ENCODE results near the gene KPTN. TPM values are rescaled to one million over a fixed set of nuclear protein-coding genes. Genes with fewer than 3 reads are reported as not detected.
A peak's percentile ranks its signal among the peaks of the same experiment; 100 is the strongest.

Gene KPTN
- total RNA-seq, 1 donor from 2014 or later = 15.9 TPM

DNA sequence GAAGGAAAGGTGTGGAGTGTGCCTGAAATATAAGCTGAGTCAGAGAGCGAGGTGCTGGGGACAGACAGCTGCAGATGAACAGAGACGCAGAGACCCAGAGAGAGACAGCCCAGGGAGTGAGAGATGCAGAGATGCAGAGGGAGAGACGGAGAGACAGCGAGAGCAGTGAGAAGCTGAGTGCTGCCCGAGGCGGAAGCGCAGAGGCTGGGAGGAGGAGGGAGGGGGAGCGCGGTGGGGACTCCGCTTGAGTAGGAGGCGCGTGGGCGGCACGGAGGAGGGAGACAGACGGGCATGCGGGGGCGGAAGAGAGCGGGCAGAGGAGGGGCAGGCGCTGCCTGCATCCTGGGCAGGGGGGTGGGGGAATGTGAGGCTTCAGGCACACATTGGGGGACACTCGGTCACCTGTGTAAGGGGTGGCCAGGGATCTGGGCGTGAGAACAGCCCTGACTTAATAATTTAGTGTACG is 38.0 kb downstream of the KPTN start:
- H3K4me3 Mint-ChIP-seq (ENCODE audit: unreplicated experiment) = peak overlapping the region; percentile 54
- Histone ChIP-seq H4K20me1 (ENCODE audit: insufficient read depth, low read length) (no peaks in the 10 kb centered on the region), H2AFZ (ENCODE audit: low read depth, low read length) (no peak overlapping the region), H3K4me1 (ENCODE audit: insufficient read depth, low read length) (peaks cover 9% of the 10 kb centered on the region), H3K79me2 (ENCODE audit: insufficient read depth, low read length) (no peaks in the 10 kb centered on the region), H3K4me2 (ENCODE audit: low read length) (peak overlapping the region; percentile 67), H3K36me3 (ENCODE audit: insufficient read depth, low read length) (no peaks in the 10 kb centered on the region), H3K27me3 (ENCODE audit: insufficient read depth, low read length) (peaks cover 70% of the 10 kb centered on the region), H3K9ac (ENCODE audit: low read length) (no peak overlapping the region), H3K27ac (ENCODE audit: low read depth, low read length) (no peak overlapping the region), H3K9me3 (ENCODE audit: insufficient read depth, low read depth, low read length) (peaks cover 3% of the 10 kb centered on the region), H3K4me3 (ENCODE audit: insufficient read depth, low read depth, low read length) (no peak overlapping the region)
- TF ChIP-seq EZH2 (IDR thresholded peaks at IDR 0.05; ENCODE audit: insufficient read depth, low read length) (no peak), CTCF (IDR thresholded peaks at IDR 0.05; ENCODE audit: insufficient read depth, low read depth, low read length) (no peak)
- no peak overlapping the region for H3K27ac Mint-ChIP-seq (ENCODE audit: unreplicated experiment)
- DNase-seq (ENCODE audit: low read depth) (no peak), FAIRE-seq (no peak)
- H3K36me3 Mint-ChIP-seq (ENCODE audit: low read depth, unreplicated experiment) = peaks cover 6% of the 10 kb centered on the region
- H3K4me1 Mint-ChIP-seq (ENCODE audit: low read depth, unreplicated experiment) = peaks cover 8% of the 10 kb centered on the region
- peaks cover 4% of the 10 kb centered on the region for H3K9me3 Mint-ChIP-seq (ENCODE audit: unreplicated experiment)
- H3K27me3 Mint-ChIP-seq (ENCODE audit: low read depth, unreplicated experiment) = peaks cover 71% of the 10 kb centered on the region

GRCh38 chr19:47445527-47445926 is 38.5 kb downstream of the KPTN start:
- DNase-seq (ENCODE audit: low read depth) (no peak), FAIRE-seq (no peak)
- peaks cover 4% of the 10 kb centered on the region for H3K9me3 Mint-ChIP-seq (ENCODE audit: unreplicated experiment)
- Histone ChIP-seq H3K27me3 (ENCODE audit: insufficient read depth, low read length) (peaks cover 72% of the 10 kb centered on the region), H3K79me2 (ENCODE audit: insufficient read depth, low read length) (no peaks in the 10 kb centered on the region), H3K9ac (ENCODE audit: low read length) (no peak overlapping the region), H3K9me3 (ENCODE audit: insufficient read depth, low read depth, low read length) (peaks cover 3% of the 10 kb centered on the region), H2AFZ (ENCODE audit: low read depth, low read length) (no peak overlapping the region), H3K4me1 (ENCODE audit: insufficient read depth, low read length) (peaks cover 9% of the 10 kb centered on the region), H3K4me2 (ENCODE audit: low read length) (peak overlapping the region; percentile 67), H3K36me3 (ENCODE audit: insufficient read depth, low read length) (no peaks in the 10 kb centered on the region), H3K4me3 (ENCODE audit: insufficient read depth, low read depth, low read length) (no peak overlapping the region), H4K20me1 (ENCODE audit: insufficient read depth, low read length) (no peaks in the 10 kb centered on the region), H3K27ac (ENCODE audit: low read depth, low read length) (no peak overlapping the region)
- H3K27ac Mint-ChIP-seq (ENCODE audit: unreplicated experiment) = no peak overlapping the region
- H3K4me1 Mint-ChIP-seq (ENCODE audit: low read depth, unreplicated experiment) = peaks cover 8% of the 10 kb centered on the region
- H3K27me3 Mint-ChIP-seq (ENCODE audit: low read depth, unreplicated experiment) = peaks cover 70% of the 10 kb centered on the region
- H3K4me3 Mint-ChIP-seq (ENCODE audit: unreplicated experiment) = no peak overlapping the region
- peaks cover 6% of the 10 kb centered on the region for H3K36me3 Mint-ChIP-seq (ENCODE audit: low read depth, unreplicated experiment)
- no peak for TF ChIP-seq CTCF (IDR thresholded peaks at IDR 0.05; ENCODE audit: insufficient read depth, low read depth, low read length)
- no peak for TF ChIP-seq EZH2 (IDR thresholded peaks at IDR 0.05; ENCODE audit: insufficient read depth, low read length)

DNA sequence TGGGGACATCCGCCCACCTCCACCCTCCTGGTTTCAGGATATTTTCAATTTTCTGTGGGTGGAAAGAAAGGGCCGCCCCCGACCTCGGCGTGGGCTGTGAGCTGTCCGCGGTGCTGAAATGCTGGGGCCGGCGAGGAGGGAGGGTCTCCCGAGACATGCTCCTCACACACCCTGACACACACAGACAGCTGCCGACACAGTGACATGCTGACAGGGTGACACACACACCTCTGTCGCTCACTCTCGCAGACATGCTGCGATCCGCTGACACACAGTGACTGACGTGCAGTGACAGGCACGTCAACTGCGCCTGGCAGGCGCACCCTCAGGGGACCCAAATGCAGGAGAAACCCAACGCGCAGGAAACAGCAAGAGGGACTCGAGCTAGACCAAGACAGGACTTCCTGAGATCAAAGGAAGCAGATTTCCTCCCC is 39.6 kb downstream of the KPTN start:
- TF ChIP-seq CTCF (IDR thresholded peaks at IDR 0.05; ENCODE audit: insufficient read depth, low read depth, low read length) = no peak
- TF ChIP-seq EZH2 (IDR thresholded peaks at IDR 0.05; ENCODE audit: insufficient read depth, low read length) = peak; percentile 37
- Histone ChIP-seq H3K4me3 (ENCODE audit: insufficient read depth, low read depth, low read length) (no peak overlapping the region), H4K20me1 (ENCODE audit: insufficient read depth, low read length) (no peaks in the 10 kb centered on the region), H3K4me1 (ENCODE audit: insufficient read depth, low read length) (peaks cover 9% of the 10 kb centered on the region), H3K9ac (ENCODE audit: low read length) (no peak overlapping the region), H3K27ac (ENCODE audit: low read depth, low read length) (no peak overlapping the region), H3K4me2 (ENCODE audit: low read length) (no peak overlapping the region), H2AFZ (ENCODE audit: low read depth, low read length) (no peak overlapping the region), H3K36me3 (ENCODE audit: insufficient read depth, low read length) (no peaks in the 10 kb centered on the region), H3K79me2 (ENCODE audit: insufficient read depth, low read length) (no peaks in the 10 kb centered on the region), H3K27me3 (ENCODE audit: insufficient read depth, low read length) (peaks cover 64% of the 10 kb centered on the region), H3K9me3 (ENCODE audit: insufficient read depth, low read depth, low read length) (peaks cover 3% of the 10 kb centered on the region)
- FAIRE-seq (no peak), DNase-seq (ENCODE audit: low read depth) (no peak)
- H3K27me3 Mint-ChIP-seq (ENCODE audit: low read depth, unreplicated experiment) = peaks cover 68% of the 10 kb centered on the region
- H3K9me3 Mint-ChIP-seq (ENCODE audit: unreplicated experiment) = peaks cover 4% of the 10 kb centered on the region
- H3K4me1 Mint-ChIP-seq (ENCODE audit: low read depth, unreplicated experiment) = peaks cover 8% of the 10 kb centered on the region
- no peak overlapping the region for H3K27ac Mint-ChIP-seq (ENCODE audit: unreplicated experiment)
- peak overlapping the region; percentile 16 for H3K4me3 Mint-ChIP-seq (ENCODE audit: unreplicated experiment)
- H3K36me3 Mint-ChIP-seq (ENCODE audit: low read depth, unreplicated experiment) = peaks cover 6% of the 10 kb centered on the region

Measured in astrocyte (in vitro differentiated cells and primary cell).